ENCODE data around the gene KIRREL2. TPM values are rescaled to one million over a fixed set of nuclear protein-coding genes. Genes with fewer than 3 reads are reported as not detected.

The KIRREL2 gene
- total and polyA plus RNA-seq, 2 experiments from 2014 or later: 3.6 to 9.9 TPM

DNA sequence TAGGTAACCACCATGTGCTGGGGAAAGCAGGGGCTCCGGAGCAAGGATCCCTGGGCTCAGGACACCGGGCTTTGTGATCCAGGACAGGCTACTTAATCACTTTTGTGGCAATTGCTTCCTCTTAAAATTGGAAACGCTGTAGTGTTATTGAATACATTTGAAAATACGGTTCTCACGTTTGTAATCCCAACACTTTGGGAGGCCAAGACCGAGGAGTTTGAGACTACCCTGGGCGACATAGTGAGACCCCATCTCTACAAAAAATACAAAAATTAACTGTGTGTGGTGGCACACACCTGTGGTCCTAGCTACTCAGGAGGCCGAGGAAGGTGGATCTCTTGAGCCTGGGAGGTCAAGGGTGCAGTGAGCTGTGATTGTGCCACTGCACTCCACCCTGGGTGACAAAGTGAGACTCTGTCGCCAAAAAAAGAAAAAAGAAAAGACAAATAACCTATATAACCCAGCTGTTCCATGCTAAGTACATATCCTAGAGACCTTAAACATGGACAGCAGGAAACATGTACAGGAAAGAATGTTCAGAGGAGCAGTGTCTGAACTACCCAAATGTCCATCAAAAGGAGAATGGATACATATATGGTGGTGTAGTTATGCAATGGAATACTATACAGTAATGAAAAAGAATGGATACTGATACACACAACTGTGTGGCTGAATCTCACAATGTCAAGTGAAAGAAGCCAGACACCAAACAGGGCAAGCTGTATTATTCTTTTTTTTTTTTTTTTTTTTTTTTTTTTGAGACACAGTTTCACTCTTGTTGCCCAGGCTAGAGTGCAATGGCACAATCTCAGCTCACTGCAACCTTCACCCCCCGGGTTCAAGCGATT lies 43.4 kb upstream of the KIRREL2 start:
- Mint-ChIP-seq H3K36me3 (ENCODE audit: low read depth) (no peaks in the 10 kb centered on the region), H3K9me3 (no peaks in the 10 kb centered on the region; the same call in 2 of the 3 replicates), H3K27ac (no peak overlapping the region), H3K4me3 (no peak overlapping the region), H3K27me3 (ENCODE audit: insufficient read depth, low read depth, poor library complexity) (peaks cover 7% of the 10 kb centered on the region), H3K4me1 (peaks cover 5% of the 10 kb centered on the region)
- Histone ChIP-seq H3F3A (replicated peaks; ENCODE audit: low read depth) (peaks cover 4% of the 10 kb centered on the region; the same call in 1 of the 2 replicates), H4K20me1 (replicated peaks; ENCODE audit: insufficient read depth) (no peaks in the 10 kb centered on the region), H3K4me3 (no peak overlapping the region), H3K27me3 (ENCODE audit: insufficient read depth) (no peaks in the 10 kb centered on the region), H3K9me2 (ENCODE audit: insufficient read depth) (no peaks in the 10 kb centered on the region), H2AFZ (no peak overlapping the region), H3K27ac (ENCODE audit: low read depth) (no peak overlapping the region), H3K36me3 (ENCODE audit: insufficient read depth) (no peaks in the 10 kb centered on the region), H3K4me2 (no peak overlapping the region), H3K4me1 (ENCODE audit: insufficient read depth) (0 out of 2 replicates have a peak, but pooled peaks cover 4% of the 10 kb centered on the region), H3K79me2 (replicated peaks; ENCODE audit: insufficient read depth) (no peaks in the 10 kb centered on the region)
- no peak for DNase-seq (ENCODE audit: low spot score)
- TF ChIP-seq EZH2 (IDR thresholded peaks at IDR 0.05; ENCODE audit: low read depth, unreplicated experiment): no peak
- TF ChIP-seq, protein P1, sequence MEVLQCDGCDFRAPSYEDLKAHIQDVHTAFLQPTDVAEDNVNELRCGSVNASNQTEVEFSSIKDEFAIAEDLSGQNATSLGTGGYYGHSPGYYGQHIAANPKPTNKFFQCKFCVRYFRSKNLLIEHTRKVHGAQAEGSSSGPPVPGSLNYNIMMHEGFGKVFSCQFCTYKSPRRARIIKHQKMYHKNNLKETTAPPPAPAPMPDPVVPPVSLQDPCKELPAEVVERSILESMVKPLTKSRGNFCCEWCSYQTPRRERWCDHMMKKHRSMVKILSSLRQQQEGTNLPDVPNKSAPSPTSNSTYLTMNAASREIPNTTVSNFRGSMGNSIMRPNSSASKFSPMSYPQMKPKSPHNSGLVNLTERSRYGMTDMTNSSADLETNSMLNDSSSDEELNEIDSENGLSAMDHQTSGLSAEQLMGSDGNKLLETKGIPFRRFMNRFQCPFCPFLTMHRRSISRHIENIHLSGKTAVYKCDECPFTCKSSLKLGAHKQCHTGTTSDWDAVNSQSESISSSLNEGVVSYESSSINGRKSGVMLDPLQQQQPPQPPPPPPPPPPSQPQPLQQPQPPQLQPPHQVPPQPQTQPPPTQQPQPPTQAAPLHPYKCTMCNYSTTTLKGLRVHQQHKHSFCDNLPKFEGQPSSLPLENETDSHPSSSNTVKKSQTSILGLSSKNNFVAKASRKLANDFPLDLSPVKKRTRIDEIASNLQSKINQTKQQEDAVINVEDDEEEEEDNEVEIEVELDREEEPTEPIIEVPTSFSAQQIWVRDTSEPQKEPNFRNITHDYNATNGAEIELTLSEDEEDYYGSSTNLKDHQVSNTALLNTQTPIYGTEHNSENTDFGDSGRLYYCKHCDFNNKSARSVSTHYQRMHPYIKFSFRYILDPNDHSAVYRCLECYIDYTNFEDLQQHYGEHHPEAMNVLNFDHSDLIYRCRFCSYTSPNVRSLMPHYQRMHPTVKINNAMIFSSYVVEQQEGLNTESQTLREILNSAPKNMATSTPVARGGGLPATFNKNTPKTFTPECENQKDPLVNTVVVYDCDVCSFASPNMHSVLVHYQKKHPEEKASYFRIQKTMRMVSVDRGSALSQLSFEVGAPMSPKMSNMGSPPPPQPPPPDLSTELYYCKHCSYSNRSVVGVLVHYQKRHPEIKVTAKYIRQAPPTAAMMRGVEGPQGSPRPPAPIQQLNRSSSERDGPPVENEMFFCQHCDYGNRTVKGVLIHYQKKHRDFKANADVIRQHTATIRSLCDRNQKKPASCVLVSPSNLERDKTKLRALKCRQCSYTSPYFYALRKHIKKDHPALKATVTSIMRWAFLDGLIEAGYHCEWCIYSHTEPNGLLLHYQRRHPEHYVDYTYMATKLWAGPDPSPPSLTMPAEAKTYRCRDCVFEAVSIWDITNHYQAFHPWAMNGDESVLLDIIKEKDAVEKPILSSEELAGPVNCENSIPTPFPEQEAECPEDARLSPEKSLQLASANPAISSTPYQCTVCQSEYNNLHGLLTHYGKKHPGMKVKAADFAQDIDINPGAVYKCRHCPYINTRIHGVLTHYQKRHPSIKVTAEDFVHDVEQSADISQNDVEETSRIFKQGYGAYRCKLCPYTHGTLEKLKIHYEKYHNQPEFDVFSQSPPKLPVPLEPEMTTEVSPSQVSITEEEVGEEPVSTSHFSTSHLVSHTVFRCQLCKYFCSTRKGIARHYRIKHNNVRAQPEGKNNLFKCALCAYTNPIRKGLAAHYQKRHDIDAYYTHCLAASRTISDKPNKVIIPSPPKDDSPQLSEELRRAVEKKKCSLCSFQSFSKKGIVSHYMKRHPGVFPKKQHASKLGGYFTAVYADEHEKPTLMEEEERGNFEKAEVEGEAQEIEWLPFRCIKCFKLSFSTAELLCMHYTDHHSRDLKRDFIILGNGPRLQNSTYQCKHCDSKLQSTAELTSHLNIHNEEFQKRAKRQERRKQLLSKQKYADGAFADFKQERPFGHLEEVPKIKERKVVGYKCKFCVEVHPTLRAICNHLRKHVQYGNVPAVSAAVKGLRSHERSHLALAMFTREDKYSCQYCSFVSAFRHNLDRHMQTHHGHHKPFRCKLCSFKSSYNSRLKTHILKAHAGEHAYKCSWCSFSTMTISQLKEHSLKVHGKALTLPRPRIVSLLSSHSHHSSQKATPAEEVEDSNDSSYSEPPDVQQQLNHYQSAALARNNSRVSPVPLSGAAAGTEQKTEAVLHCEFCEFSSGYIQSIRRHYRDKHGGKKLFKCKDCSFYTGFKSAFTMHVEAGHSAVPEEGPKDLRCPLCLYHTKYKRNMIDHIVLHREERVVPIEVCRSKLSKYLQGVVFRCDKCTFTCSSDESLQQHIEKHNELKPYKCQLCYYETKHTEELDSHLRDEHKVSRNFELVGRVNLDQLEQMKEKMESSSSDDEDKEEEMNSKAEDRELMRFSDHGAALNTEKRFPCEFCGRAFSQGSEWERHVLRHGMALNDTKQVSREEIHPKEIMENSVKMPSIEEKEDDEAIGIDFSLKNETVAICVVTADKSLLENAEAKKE (CRISPR knock-in tag; IDR thresholded peaks at IDR 0.05): no peak
- no peak for TF ChIP-seq ZNF114 (CRISPR knock-in tag; IDR thresholded peaks at IDR 0.05)
- TF ChIP-seq STAT1 (IDR thresholded peaks at IDR 0.05; ENCODE audit: unreplicated experiment): no peak
- no peak for TF ChIP-seq POLR2AphosphoS5 (IDR thresholded peaks at IDR 0.05; ENCODE audit: low read depth)
- ATAC-seq: no peak
